Panc1 (cell line): ENCODE measurements around the gene TBC1D24. TPM values are rescaled to one million over a fixed set of nuclear protein-coding genes. Genes with fewer than 3 reads are reported as not detected.

Experiments
- ATAC-seq: fragments of 200-7000 bp; cut with Tn5 transposase; 2 replicates; pipeline ENCODE4 v1.9.1; 2020; ENCODE audit warnings: mild to moderate bottlenecking, moderate library complexity
- Bru-seq: library from RNA; stranded (reverse); fragments of 400-500 nt; gene quantifications from one replicate; lab custom pipeline; 2021; lab: Mats Ljungman, UMichigan
- BruChase-seq, 2 experiments: library from RNA; stranded (reverse); fragments of 400-500 nt; gene quantifications; one replicate each; lab custom pipeline; 2021; lab: Mats Ljungman, UMichigan
- BruUV-seq: library from RNA; stranded (reverse); fragments of 400-500 nt; replicated peaks from 2 replicates; lab custom pipeline; 2021; lab: Mats Ljungman, UMichigan
- CTCF ChIA-PET: fragments of 300-600 bp; sonication (Branson Sonifier 250); formaldehyde crosslinking; loops from one replicate; lab custom pipeline; 2022; ENCODE audit warnings: antibody characterized with exemption; lab: Charles Lee
- POLR2A ChIA-PET: fragments of 300-600 bp; sonication (Branson Sonifier 250); formaldehyde crosslinking; loops from one replicate; lab custom pipeline; 2022; ENCODE audit warnings: antibody characterized with exemption; lab: Charles Lee
- DNase-seq: peaks from one replicate; pipeline ENCODE4 v3.0.0-alpha.2; 2010; ENCODE audit warnings: low read depth, low spot score
- H3K27ac ChIP-seq: 2 replicates; pipeline ENCODE4 v1.5.1; 2011; ENCODE audit warnings: mild to moderate bottlenecking, low read length, inconsistent platforms
- H3K27me3 ChIP-seq: fragments of 200-500 bp; sonication (Bioruptor generic); 2 replicates; pipeline ENCODE4 v1.6.0; 2014; ENCODE audit warnings: low read length, inconsistent platforms; ENCODE audit not compliant: control insufficient read depth, insufficient read depth
- H3K36me3 ChIP-seq: fragments of 200-500 bp; sonication (Bioruptor generic); 2 replicates; pipeline ENCODE4 v1.5.1; 2014; ENCODE audit warnings: inconsistent platforms, mild to moderate bottlenecking, low read length, moderate library complexity; ENCODE audit not compliant: control insufficient read depth, insufficient read depth
- H3K4me1 ChIP-seq: 2 replicates; pipeline ENCODE4 v1.5.1; 2011; ENCODE audit warnings: inconsistent platforms, mild to moderate bottlenecking, low read length, moderate library complexity; ENCODE audit not compliant: control insufficient read depth, insufficient read depth
- H3K4me3 ChIP-seq, 2 experiments: 2 replicates each; pipeline ENCODE4 v1.5.1; 2011 to 2012; ENCODE audit warnings: low read depth in 2 of 2, low read length in 2 of 2, mild to moderate bottlenecking in 2 of 2, inconsistent platforms in 1 of 2, moderate library complexity in 1 of 2
- H3K9me3 ChIP-seq: fragments of 200-500 bp; sonication (Bioruptor generic); 2 replicates; pipeline ENCODE4 v1.5.1; 2014; ENCODE audit warnings: low read depth, mild to moderate bottlenecking, inconsistent platforms, low read length, moderate library complexity; ENCODE audit not compliant: control insufficient read depth, insufficient read depth
- CTCF ChIP-seq: fragments of 450-650 bp; IDR thresholded peaks from 2 replicates; pipeline ENCODE4 v1.5.1; 2017; ENCODE audit warnings: mild to moderate bottlenecking
- POLR2AphosphoS5 ChIP-seq: IDR thresholded peaks from 2 replicates; pipeline ENCODE4 v1.6.1; 2012; ENCODE audit warnings: mild to moderate bottlenecking, low read depth, low read length, moderate library complexity
- SIN3A ChIP-seq: IDR thresholded peaks from 2 replicates; pipeline ENCODE4 v1.6.1; 2012; ENCODE audit warnings: low read depth, mild to moderate bottlenecking, low read length, moderate library complexity, borderline replicate concordance; ENCODE audit not compliant: insufficient read depth
- TCF7L2 ChIP-seq: IDR thresholded peaks from 2 replicates; pipeline ENCODE4 v1.6.1; 2011; ENCODE audit warnings: mild to moderate bottlenecking, low read depth, low read length, inconsistent platforms
- in situ Hi-C: cut with HindIII; loops from 2 replicates; pipeline ENCODE4 v1.10.0; 2016; ENCODE audit warnings: low sequenced_read_pairs, low pct_unique_long_range_greater_than_20kb
- intact Hi-C: fragments of 100-400 bp; cut with micrococcal nuclease; formaldehyde crosslinking; loops from one replicate; pipeline ENCODE4 v1.10.0; 2022; ENCODE audit not compliant: unreplicated experiment
- long read RNA-seq: library from polyadenylated mRNA; unstranded; transcript quantifications from one replicate; pipeline ENCODE4 v2.0.0, GENCODE V29; 2021; ENCODE audit not compliant: unreplicated experiment
- polyA plus RNA-seq: library from polyadenylated mRNA; unstranded; fragments of >200 nt; gene quantifications from one replicate; pipeline ENCODE4 v1.2.1, GENCODE V29; 2012; ENCODE audit warnings: missing spikeins; ENCODE audit not compliant: insufficient read length
- total RNA-seq: library from RNA; stranded (reverse); gene quantifications from one replicate; pipeline ENCODE4 v1.2.1, GENCODE V29; 2021; ENCODE audit not compliant: unreplicated experiment
- TF ChIP-seq, protein P1 (sequence below), 2 experiments: IDR thresholded peaks; 2 replicates each; pipeline ENCODE4 v1.6.1; 2011 to 2012; ENCODE audit warnings: low read depth in 2 of 2, control low read depth in 1 of 2, low read length in 1 of 2, mild to moderate bottlenecking in 1 of 2, moderate library complexity in 1 of 2; ENCODE audit not compliant: insufficient read depth in 1 of 2

TBC1D24 gene
- total RNA-seq, result 26.7 TPM
- polyA plus RNA-seq, result 15.9 TPM
- percentile 55 among the genes with signal in this experiment for Bru-seq, nascent RNA
- BruChase-seq, experiment 1, labeled RNA remaining after a 2-hour chase, result percentile 73 among the genes with signal in this experiment
- BruChase-seq, experiment 2, labeled RNA remaining after a 6-hour chase, result percentile 81 among the genes with signal in this experiment
- long read RNA-seq, full-length matches to known transcripts, result 5 of 17 reads
- long read RNA-seq, partial matches to known transcripts, result 12 of 17 reads
- long read RNA-seq, other reads (novel, unspliced or antisense), result 0 of 17 reads

DNA sequence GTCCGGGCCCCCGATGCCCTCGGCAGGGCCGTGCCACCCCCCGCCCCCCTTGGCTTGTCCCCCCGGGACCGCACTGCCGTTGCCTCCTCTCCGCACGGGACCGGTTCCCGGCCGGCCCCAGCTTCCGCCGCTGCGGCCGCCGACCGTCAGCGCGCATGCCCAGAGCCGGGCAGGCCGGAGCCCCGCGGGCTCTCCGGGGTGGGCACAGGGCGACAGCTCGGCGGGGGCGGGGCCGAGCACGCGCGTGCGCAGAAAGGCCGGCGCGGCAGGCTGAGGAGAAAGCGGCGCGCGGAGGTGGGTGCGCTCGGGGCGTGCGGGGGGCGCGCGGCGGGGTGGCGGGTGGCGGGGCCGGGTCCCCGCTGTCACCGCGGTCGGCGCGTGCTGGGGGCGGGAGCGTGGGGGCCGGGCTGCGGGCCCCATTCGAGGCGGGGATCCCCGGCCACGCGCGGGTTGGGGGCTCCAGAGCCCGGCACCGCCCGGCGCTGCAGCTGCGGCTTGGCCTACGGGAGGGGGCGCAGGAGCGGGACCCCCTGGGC, at the start of gene TBC1D24:
Gene TBC1D24, plus strand, starts transcription at position 251 of the 536 bp plus-strand sequence. CDS start 21,022 bp downstream, outside the sequence.
- no peaks in the 10 kb centered on the region; the same call in 1 of the 2 replicates for H3K36me3 ChIP-seq
- ChIA-PET POLR2A (interaction anchor here (0.7 kb wide), 1 partner anchor 18 kb away, joined by 8 read pairs; no protein-coding TSS in a partner anchor), CTCF (interaction anchor here (0.5 to 0.9 kb wide), 4 partner anchors 15 to 38 kb away, joined by 3 to 13 read pairs (median 3); no protein-coding TSS in a partner anchor)
- peak; percentile 73 for ATAC-seq
- peaks cover 43% of the 10 kb centered on the region for H3K4me1 ChIP-seq
- BruUV-seq, result no TSS peak
- DNase-seq, result no peak
- H3K27me3 ChIP-seq, result no peaks in the 10 kb centered on the region
- in situ Hi-C loops, result no loop called here
- H3K9me3 ChIP-seq, result no peaks in the 10 kb centered on the region
- intact Hi-C loops, result no loop called here
- peak within 1 kb of the TSS; percentile 60 to 68 for H3K4me3 ChIP-seq
- peak within 1 kb of the TSS; percentile 85 for H3K27ac ChIP-seq
- 0 out of 2 replicates have a peak, but pooled peaks have one; percentile 41 for TF ChIP-seq POLR2AphosphoS5
- TF ChIP-seq, protein P1, sequence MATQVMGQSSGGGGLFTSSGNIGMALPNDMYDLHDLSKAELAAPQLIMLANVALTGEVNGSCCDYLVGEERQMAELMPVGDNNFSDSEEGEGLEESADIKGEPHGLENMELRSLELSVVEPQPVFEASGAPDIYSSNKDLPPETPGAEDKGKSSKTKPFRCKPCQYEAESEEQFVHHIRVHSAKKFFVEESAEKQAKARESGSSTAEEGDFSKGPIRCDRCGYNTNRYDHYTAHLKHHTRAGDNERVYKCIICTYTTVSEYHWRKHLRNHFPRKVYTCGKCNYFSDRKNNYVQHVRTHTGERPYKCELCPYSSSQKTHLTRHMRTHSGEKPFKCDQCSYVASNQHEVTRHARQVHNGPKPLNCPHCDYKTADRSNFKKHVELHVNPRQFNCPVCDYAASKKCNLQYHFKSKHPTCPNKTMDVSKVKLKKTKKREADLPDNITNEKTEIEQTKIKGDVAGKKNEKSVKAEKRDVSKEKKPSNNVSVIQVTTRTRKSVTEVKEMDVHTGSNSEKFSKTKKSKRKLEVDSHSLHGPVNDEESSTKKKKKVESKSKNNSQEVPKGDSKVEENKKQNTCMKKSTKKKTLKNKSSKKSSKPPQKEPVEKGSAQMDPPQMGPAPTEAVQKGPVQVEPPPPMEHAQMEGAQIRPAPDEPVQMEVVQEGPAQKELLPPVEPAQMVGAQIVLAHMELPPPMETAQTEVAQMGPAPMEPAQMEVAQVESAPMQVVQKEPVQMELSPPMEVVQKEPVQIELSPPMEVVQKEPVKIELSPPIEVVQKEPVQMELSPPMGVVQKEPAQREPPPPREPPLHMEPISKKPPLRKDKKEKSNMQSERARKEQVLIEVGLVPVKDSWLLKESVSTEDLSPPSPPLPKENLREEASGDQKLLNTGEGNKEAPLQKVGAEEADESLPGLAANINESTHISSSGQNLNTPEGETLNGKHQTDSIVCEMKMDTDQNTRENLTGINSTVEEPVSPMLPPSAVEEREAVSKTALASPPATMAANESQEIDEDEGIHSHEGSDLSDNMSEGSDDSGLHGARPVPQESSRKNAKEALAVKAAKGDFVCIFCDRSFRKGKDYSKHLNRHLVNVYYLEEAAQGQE (IDR thresholded peaks at IDR 0.05; ENCODE audit: insufficient read depth in 1 of 2, low read depth in 2 of 2, low read length in 1 of 2), result no peak
- TF ChIP-seq CTCF, result no peak

- peaks cover 15% of the 10 kb centered on the region for H3K4me1 ChIP-seq
- H3K9me3 ChIP-seq, result no peaks in the 10 kb centered on the region
- no peaks in the 10 kb centered on the region for H3K27me3 ChIP-seq
- ChIA-PET POLR2A (no interaction called here), CTCF (interaction anchor here (0.7 kb wide), 1 partner anchor 1302 kb away, joined by 3 read pairs; no protein-coding TSS in a partner anchor)
- TF ChIP-seq CTCF (no peak), TCF7L2 (no peak), SIN3A (no peak), POLR2AphosphoS5 (no peak)
- TF ChIP-seq, protein P1 (IDR thresholded peaks at IDR 0.05; ENCODE audit: insufficient read depth in 1 of 2, low read depth in 2 of 2, low read length in 1 of 2), result no peak
- intact Hi-C loops (no loop called here), in situ Hi-C loops (no loop called here)
- no peak overlapping the region for H3K4me3 ChIP-seq
- H3K36me3 ChIP-seq, result peaks cover 7% of the 10 kb centered on the region
- DNase-seq, result no peak
- no peak for ATAC-seq
- H3K27ac ChIP-seq, result no peak overlapping the region
- BruUV-seq, result no TSS peak
Measured at GRCh38 chr16:2425825-2426430, 49.0 kb upstream of the TBC1D24 start.
